A673 (cell line): Measurements from ENCODE around the gene PDCD1. TPM values are rescaled to one million over a fixed set of nuclear protein-coding genes. Genes with fewer than 3 reads are reported as not detected.
A peak's percentile ranks its signal among the peaks of the same experiment; 100 is the strongest.
"Not testable (repeated sequence)": the region's sequence is repeated elsewhere in the genome, so short reads cannot be mapped to it uniquely, and the experiment has no call there.

Experiments
- BruUV-seq: library from RNA; stranded (reverse); fragments of 400-500 nt; replicated peaks from 2 replicates; lab custom pipeline; 2021; lab: Mats Ljungman, UMichigan
- CTCF ChIA-PET: fragments of 300-600 bp; sonication (Branson Sonifier 250); formaldehyde crosslinking; loops from one replicate; lab custom pipeline; 2022; ENCODE audit warnings: antibody characterized with exemption; lab: Charles Lee
- POLR2A ChIA-PET: fragments of 300-600 bp; sonication (Branson Sonifier 250); formaldehyde crosslinking; loops from one replicate; lab custom pipeline; 2022; ENCODE audit warnings: antibody characterized with exemption; ENCODE audit not compliant: low non-redundant PET; lab: Charles Lee
- DNase-seq: peaks from one replicate; pipeline ENCODE4 v3.0.0-alpha.2; 2015; ENCODE audit warnings: low spot score
- H3K27ac ChIP-seq: fragments of 200-600 bp; sonication (generic); 2 replicates; pipeline ENCODE4 v1.5.1; 2016; ENCODE audit warnings: mixed run types, low read depth, mild to moderate bottlenecking, mixed read lengths, antibody characterized with exemption, low read length; ENCODE audit not compliant: poor library complexity, severe bottlenecking
- H3K27me3 ChIP-seq: fragments of 200-600 bp; sonication (generic); replicated peaks from 2 replicates; pipeline ENCODE4 v1.6.1; 2017; ENCODE audit warnings: mixed run types, low read depth, mild to moderate bottlenecking, mixed read lengths, antibody characterized with exemption, low read length; ENCODE audit not compliant: insufficient read depth, poor library complexity
- H3K36me3 ChIP-seq: fragments of 200-600 bp; sonication (generic); 2 replicates; pipeline ENCODE4 v1.6.1; 2016; ENCODE audit warnings: mixed run types, mild to moderate bottlenecking, mixed read lengths, antibody characterized with exemption, low read length; ENCODE audit not compliant: insufficient read depth, poor library complexity, severe bottlenecking
- H3K4me1 ChIP-seq: fragments of 200-600 bp; sonication (generic); 2 replicates; pipeline ENCODE4 v1.6.1; 2017; ENCODE audit warnings: mixed run types, mild to moderate bottlenecking, mixed read lengths, antibody characterized with exemption, low read length; ENCODE audit not compliant: insufficient read depth, poor library complexity, severe bottlenecking
- H3K4me3 ChIP-seq: fragments of 200-600 bp; sonication (generic); 2 replicates; pipeline ENCODE4 v1.5.1; 2016; ENCODE audit warnings: low read depth, mixed run types, mild to moderate bottlenecking, mixed read lengths, low read length; ENCODE audit not compliant: poor library complexity, severe bottlenecking
- H3K9me3 ChIP-seq: fragments of 200-600 bp; sonication (generic); 2 replicates; pipeline ENCODE4 v1.6.1; 2016; ENCODE audit warnings: mixed run types, low read depth, mild to moderate bottlenecking, mixed read lengths, antibody characterized with exemption, low read length; ENCODE audit not compliant: poor library complexity, severe bottlenecking
- EZH2 ChIP-seq: fragments of 200-600 bp; sonication (generic); IDR thresholded peaks from 2 replicates; pipeline ENCODE4 v1.6.1; 2017; ENCODE audit warnings: borderline replicate concordance, low read depth, mild to moderate bottlenecking, mixed read lengths, antibody characterized with exemption, low read length; ENCODE audit not compliant: poor library complexity, severe bottlenecking
- intact Hi-C: fragments of 100-400 bp; cut with micrococcal nuclease; formaldehyde crosslinking; loops from one replicate; pipeline ENCODE4 v1.10.0; 2022; ENCODE audit not compliant: unreplicated experiment
- total RNA-seq: library from RNA; stranded (reverse); gene quantifications from 2 replicates; pipeline ENCODE4 v1.2.3, GENCODE V29; 2021
- TF ChIP-seq, protein P1 (sequence below): fragments of 300-800, 200-600 bp; sonication (generic); conservative IDR thresholded peaks from 2 replicates; pipeline ENCODE4 v1.5.1; 2017; ENCODE audit warnings: low read depth, mild to moderate bottlenecking, antibody characterized with exemption, low read length, moderate library complexity, mixed read lengths

PDCD1 gene
- total RNA-seq, 1 experiment from 2014 or later: 0.34 TPM

DNA sequence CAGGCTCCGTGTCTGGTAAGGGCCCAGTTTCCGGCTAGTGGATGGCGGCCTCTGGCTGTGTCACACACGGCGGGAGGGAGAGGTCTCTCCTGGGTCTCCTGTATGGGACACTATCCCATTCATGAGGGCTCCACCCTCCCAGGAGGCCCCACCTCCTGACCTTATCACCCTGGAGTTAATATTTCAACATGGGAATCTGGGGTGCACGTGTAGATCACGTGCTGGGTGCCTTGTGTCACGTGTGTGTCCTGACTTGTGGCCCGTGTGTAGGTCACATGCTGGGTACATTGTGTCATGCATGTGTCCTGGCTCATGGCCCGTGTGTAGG lies 39.8 kb downstream of the PDCD1 start:
- no peaks in the 10 kb centered on the region for H3K9me3 ChIP-seq
- DNase-seq: no peak
- intact Hi-C loops: no loop called here
- no peak overlapping the region for H3K4me3 ChIP-seq
- no peaks in the 10 kb centered on the region for H3K27me3 ChIP-seq
- peak overlapping the region; percentile 100 for H3K27ac ChIP-seq
- no TSS peak for BruUV-seq
- POLR2A ChIA-PET: no interaction called here
- H3K36me3 ChIP-seq: no peaks in the 10 kb centered on the region
- peaks cover 56% of the 10 kb centered on the region for H3K4me1 ChIP-seq
- CTCF ChIA-PET: no interaction called here
- TF ChIP-seq, protein P1, sequence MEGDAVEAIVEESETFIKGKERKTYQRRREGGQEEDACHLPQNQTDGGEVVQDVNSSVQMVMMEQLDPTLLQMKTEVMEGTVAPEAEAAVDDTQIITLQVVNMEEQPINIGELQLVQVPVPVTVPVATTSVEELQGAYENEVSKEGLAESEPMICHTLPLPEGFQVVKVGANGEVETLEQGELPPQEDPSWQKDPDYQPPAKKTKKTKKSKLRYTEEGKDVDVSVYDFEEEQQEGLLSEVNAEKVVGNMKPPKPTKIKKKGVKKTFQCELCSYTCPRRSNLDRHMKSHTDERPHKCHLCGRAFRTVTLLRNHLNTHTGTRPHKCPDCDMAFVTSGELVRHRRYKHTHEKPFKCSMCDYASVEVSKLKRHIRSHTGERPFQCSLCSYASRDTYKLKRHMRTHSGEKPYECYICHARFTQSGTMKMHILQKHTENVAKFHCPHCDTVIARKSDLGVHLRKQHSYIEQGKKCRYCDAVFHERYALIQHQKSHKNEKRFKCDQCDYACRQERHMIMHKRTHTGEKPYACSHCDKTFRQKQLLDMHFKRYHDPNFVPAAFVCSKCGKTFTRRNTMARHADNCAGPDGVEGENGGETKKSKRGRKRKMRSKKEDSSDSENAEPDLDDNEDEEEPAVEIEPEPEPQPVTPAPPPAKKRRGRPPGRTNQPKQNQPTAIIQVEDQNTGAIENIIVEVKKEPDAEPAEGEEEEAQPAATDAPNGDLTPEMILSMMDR: no peak
- no peak for TF ChIP-seq EZH2

DNA sequence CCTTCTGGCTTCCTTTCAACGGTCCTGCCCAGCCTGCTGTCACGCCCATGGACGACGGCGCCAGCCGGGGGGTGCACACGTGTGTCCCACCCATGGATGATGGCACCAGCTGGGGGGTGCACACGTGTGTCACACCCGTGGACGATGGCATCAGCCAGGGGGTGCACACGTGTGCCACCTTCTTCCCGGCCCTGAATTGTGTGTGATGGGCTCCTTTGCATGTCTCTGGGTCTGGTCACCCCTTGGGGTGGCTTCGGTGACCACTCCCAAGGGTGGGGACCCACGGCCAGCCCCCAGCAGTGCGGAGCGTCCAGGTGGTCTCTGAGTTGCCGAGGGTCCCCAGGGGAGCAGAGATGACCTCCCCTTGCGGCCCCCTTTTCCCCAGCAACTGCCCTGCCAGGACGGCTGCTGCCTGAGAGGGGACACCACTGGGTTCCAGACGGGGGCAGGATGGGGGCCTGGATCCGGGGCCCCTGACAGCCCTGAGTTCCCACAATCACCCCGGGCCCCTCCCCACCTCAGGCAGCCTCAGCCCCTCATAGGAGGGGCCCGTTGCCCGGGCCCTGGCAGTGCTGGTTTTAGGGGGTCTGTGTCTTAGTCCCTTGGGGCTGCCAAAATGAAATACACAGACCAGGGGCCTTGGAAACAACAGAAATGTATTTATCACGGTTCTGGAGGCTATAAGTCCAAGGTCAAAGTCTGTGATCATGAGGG lies 40.3 kb downstream of the PDCD1 start:
- Histone ChIP-seq H3K9me3 (no peaks in the 10 kb centered on the region), H3K4me1 (peaks cover 59% of the 10 kb centered on the region), H3K27me3 (no peaks in the 10 kb centered on the region), H3K27ac (peak overlapping the region; percentile 100), H3K36me3 (no peaks in the 10 kb centered on the region), H3K4me3 (no peak overlapping the region)
- ChIA-PET CTCF (no interaction called here), POLR2A (no interaction called here)
- no peak for DNase-seq
- BruUV-seq: no TSS peak
- intact Hi-C loops: no loop called here
- TF ChIP-seq, protein P1: no peak
- TF ChIP-seq EZH2: no peak

DNA sequence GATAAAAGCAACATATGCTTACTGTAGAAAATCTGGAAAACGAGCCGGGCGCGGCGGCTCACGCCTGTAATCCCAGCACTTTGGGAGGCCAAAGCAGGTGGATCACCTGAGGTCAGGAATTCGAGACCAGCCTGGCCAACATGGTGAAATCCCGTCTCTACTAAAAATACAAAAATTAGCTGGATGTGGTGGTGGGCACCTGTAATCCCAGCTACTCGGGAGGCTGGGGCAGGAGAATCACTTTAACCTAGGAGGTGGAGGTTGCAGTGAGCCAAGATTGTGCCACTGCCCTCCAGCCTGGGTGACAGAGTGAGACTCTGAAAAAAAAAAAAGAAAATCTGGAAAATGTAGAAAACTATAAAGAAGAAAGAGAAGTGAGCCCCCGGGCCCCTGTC lies 40.9 kb downstream of the PDCD1 start:
- BruUV-seq, H3K4me3 ChIP-seq, CTCF ChIA-PET, H3K27me3 ChIP-seq, H3K9me3 ChIP-seq, DNase-seq, intact Hi-C loops, H3K36me3 ChIP-seq: not testable (repeated sequence)
- Histone ChIP-seq H3K4me1 (peaks cover 63% of the 10 kb centered on the region), H3K27ac (peak overlapping the region; percentile 100)
- POLR2A ChIA-PET: interaction anchor here (0.7 kb wide), 1 partner anchor 62 kb away, joined by 8 read pairs; no protein-coding TSS in a partner anchor
